Hepatocyte (in vitro differentiated cells): ENCODE data around the gene HOXA6. TPM values are rescaled to one million over a fixed set of nuclear protein-coding genes. Genes with fewer than 3 reads are reported as not detected.

Experiments used
- DNase-seq: peaks from one replicate; pipeline ENCODE4 v3.0.0-alpha.2; 2016; ENCODE audit warnings: low spot score
- H2AFZ ChIP-seq: fragments of 200-600 bp; sonication (generic); 2 replicates; pipeline ENCODE4 v1.6.0; 2016; ENCODE audit warnings: antibody characterized with exemption, mild to moderate bottlenecking
- H3K27ac ChIP-seq: fragments of 200-600 bp; sonication (generic); 2 replicates; pipeline ENCODE4 v1.5.1; 2016; ENCODE audit warnings: mild to moderate bottlenecking
- H3K27me3 ChIP-seq: fragments of 200-600 bp; sonication (generic); 2 replicates; pipeline ENCODE4 v1.6.1; 2016
- H3K36me3 ChIP-seq: fragments of 200-600 bp; sonication (generic); replicated peaks from 2 replicates; pipeline ENCODE4 v1.5.1; 2016; ENCODE audit warnings: low read depth; ENCODE audit not compliant: insufficient read depth
- H3K4me1 ChIP-seq: fragments of 200-600 bp; sonication (generic); 2 replicates; pipeline ENCODE4 v1.5.1; 2016; ENCODE audit warnings: mild to moderate bottlenecking, moderate library complexity; ENCODE audit not compliant: insufficient read depth
- H3K4me2 ChIP-seq: fragments of 200-600 bp; sonication (generic); 2 replicates; pipeline ENCODE4 v1.6.0; 2016
- H3K4me3 ChIP-seq: fragments of 200-600 bp; sonication (generic); 2 replicates; pipeline ENCODE4 v1.5.1; 2016; ENCODE audit warnings: mild to moderate bottlenecking
- H3K79me2 ChIP-seq: fragments of 200-600 bp; sonication (generic); 2 replicates; pipeline ENCODE4 v1.6.0; 2017; ENCODE audit warnings: mild to moderate bottlenecking
- H3K9me2 ChIP-seq: fragments of 200-600 bp; sonication (generic); replicated peaks from 2 replicates; pipeline ENCODE4 v1.6.0; 2017; ENCODE audit warnings: mild to moderate bottlenecking; ENCODE audit not compliant: insufficient read depth
- H3K9me3 ChIP-seq: fragments of 200-600 bp; sonication (generic); 2 replicates; pipeline ENCODE4 v1.5.1; 2016; ENCODE audit warnings: low read depth, mild to moderate bottlenecking
- H4K20me1 ChIP-seq: fragments of 200-600 bp; sonication (generic); 2 replicates; pipeline ENCODE4 v1.6.0; 2016; ENCODE audit warnings: mild to moderate bottlenecking; ENCODE audit not compliant: insufficient read depth, poor library complexity, severe bottlenecking
- EZH2 ChIP-seq: fragments of 200-600 bp; sonication (generic); IDR thresholded peaks from 2 replicates; pipeline ENCODE4 v1.6.1; 2016; ENCODE audit warnings: antibody characterized with exemption, mild to moderate bottlenecking, borderline replicate concordance
- EZH2phosphoT487 ChIP-seq: fragments of 200-600 bp; sonication (generic); IDR thresholded peaks from one replicate; pipeline ENCODE4 v1.6.1; 2018; ENCODE audit warnings: antibody characterized with exemption, mild to moderate bottlenecking, low read depth, moderate library complexity; ENCODE audit not compliant: unreplicated experiment, severe bottlenecking
- WGBS: methylation state at CpG from one replicate; pipeline ENCODE4 v1.1.6; 2016; ENCODE audit warnings: low lambda C conversion rate; ENCODE audit errors: missing lambda C conversion rate; 5-methylcytosine and 5-hydroxymethylcytosine counted together
- polyA plus RNA-seq: library from polyadenylated mRNA; unstranded; fragments of >200 nt; fragmentation: Nextera tagmentation; extraction: Ambion mirVana; gene quantifications from 2 replicates; pipeline ENCODE4 v1.2.1, GENCODE V29; 2016
- total RNA-seq: library from RNA; depleted of rRNA; stranded (reverse); fragments of >200 nt; gene quantifications from 2 replicates; pipeline ENCODE4 v1.2.3, GENCODE V29; 2014
- TF ChIP-seq, protein P1 (sequence below): fragments of 200-600 bp; sonication (generic); IDR thresholded peaks from 2 replicates; pipeline ENCODE4 v1.5.1; 2016; ENCODE audit warnings: antibody characterized with exemption, mild to moderate bottlenecking; ENCODE audit not compliant: poor library complexity

The HOXA6 gene
- total and polyA plus RNA-seq, 2 experiments from 2014 or later: 0.23 TPM; not detected in 1

DNA sequence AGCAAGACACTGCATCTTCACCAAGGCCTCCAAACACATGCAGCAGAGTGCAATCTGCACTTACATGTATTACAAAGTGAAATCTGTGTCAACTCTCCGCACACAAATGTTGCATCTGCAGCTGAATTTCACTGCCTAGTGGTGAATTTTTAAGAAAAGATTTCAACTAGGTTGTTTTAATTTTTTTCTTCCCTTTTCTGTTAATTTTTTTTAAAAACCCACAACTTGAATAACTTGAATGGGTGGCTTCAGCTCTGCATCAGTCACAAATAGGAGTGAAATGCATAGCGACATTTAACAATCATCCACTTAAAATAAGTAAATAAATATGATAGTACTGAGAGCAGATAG lies 46.4 kb upstream of the HOXA6 start:
- Histone ChIP-seq H3K79me2 (peaks cover 98% of the 10 kb centered on the region), H3K4me2 (peak overlapping the region; percentile 96), H3K4me1 (peaks cover 31% of the 10 kb centered on the region), H2AFZ (no peak overlapping the region), H3K4me3 (peak overlapping the region; percentile 34), H3K36me3 (no peaks in the 10 kb centered on the region), H4K20me1 (peaks cover 33% of the 10 kb centered on the region), H3K27me3 (peaks cover 88% of the 10 kb centered on the region), H3K9me2 (no peaks in the 10 kb centered on the region), H3K9me3 (no peaks in the 10 kb centered on the region), H3K27ac (peak overlapping the region; percentile 97)
- 42% methylated on average over 2 of the region's 2 CpGs for WGBS
- TF ChIP-seq EZH2phosphoT487 (peak; percentile 53), EZH2 (peak; percentile 35)
- TF ChIP-seq, protein P1, sequence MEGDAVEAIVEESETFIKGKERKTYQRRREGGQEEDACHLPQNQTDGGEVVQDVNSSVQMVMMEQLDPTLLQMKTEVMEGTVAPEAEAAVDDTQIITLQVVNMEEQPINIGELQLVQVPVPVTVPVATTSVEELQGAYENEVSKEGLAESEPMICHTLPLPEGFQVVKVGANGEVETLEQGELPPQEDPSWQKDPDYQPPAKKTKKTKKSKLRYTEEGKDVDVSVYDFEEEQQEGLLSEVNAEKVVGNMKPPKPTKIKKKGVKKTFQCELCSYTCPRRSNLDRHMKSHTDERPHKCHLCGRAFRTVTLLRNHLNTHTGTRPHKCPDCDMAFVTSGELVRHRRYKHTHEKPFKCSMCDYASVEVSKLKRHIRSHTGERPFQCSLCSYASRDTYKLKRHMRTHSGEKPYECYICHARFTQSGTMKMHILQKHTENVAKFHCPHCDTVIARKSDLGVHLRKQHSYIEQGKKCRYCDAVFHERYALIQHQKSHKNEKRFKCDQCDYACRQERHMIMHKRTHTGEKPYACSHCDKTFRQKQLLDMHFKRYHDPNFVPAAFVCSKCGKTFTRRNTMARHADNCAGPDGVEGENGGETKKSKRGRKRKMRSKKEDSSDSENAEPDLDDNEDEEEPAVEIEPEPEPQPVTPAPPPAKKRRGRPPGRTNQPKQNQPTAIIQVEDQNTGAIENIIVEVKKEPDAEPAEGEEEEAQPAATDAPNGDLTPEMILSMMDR: no peak
- no peak for DNase-seq

- no peak for DNase-seq
- H3K79me2 ChIP-seq: peaks cover 98% of the 10 kb centered on the region
- H3K27ac ChIP-seq: peak overlapping the region; percentile 97
- TF ChIP-seq EZH2phosphoT487 (peak; percentile 18), EZH2 (peak; percentile 38)
- TF ChIP-seq, protein P1: no peak
- no peaks in the 10 kb centered on the region for H3K36me3 ChIP-seq
- H4K20me1 ChIP-seq: peaks cover 28% of the 10 kb centered on the region
- H2AFZ ChIP-seq: peak overlapping the region; percentile 52
- H3K4me2 ChIP-seq: peak overlapping the region; percentile 96
- H3K4me1 ChIP-seq: peaks cover 35% of the 10 kb centered on the region
- WGBS: 11% methylated on average over 29 of the region's 29 CpGs
- peaks cover 88% of the 10 kb centered on the region for H3K27me3 ChIP-seq
- H3K9me3 ChIP-seq: no peaks in the 10 kb centered on the region
- H3K4me3 ChIP-seq: peak overlapping the region; percentile 34
- H3K9me2 ChIP-seq: no peaks in the 10 kb centered on the region
Measured at GRCh38 chr7:27193335-27194001, 45.9 kb upstream of the HOXA6 start.

DNA sequence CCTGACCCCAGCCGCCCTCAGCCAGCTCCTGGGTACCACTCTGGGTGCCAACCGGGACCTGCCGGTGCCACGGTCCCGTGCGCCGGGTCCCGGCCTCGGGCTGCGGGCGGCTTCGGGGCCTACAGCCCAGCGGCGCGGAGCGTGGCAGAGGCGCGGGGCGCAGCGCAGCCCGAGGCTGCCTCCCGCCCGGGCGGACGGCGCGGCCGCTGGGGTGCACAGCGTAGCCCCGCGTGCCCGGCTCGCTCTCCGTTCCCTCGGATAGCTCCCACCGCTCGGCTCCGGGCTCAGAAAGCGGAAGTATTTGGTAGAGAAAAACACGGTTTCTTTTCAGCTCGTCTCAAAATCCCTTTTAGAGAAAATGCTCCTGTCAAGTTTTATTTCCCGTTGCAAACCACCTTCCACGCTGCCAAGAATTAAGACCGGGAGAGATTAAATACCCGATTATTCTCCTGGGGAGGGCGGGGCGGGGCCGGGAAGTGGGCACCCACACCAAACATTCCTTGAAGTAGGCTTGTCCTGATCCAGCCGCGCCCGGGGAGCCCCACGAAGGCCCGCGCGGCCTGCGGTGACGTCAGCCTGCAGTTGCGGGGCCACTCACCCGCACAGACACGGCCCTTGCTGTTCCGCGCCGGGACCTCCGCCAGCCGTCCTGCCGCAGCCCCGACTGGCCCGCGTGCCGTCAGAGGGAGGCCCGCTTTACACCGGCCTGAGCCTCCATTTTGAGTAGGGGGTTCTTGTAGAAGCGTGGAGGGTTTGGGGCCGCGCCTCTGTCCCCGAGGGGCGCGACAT lies 45.2 kb upstream of the HOXA6 start:
- H3K36me3 ChIP-seq: no peaks in the 10 kb centered on the region
- H3K4me2 ChIP-seq: peak overlapping the region; percentile 96
- peaks cover 25% of the 10 kb centered on the region for H4K20me1 ChIP-seq
- peaks cover 88% of the 10 kb centered on the region for H3K27me3 ChIP-seq
- peak overlapping the region; percentile 97 for H3K27ac ChIP-seq
- 8% methylated on average over 67 of the region's 78 CpGs for WGBS
- TF ChIP-seq EZH2phosphoT487 (no peak), EZH2 (peak; percentile 34)
- TF ChIP-seq, protein P1: no peak
- peaks cover 98% of the 10 kb centered on the region for H3K79me2 ChIP-seq
- H2AFZ ChIP-seq: peak overlapping the region; percentile 52
- DNase-seq: no peak
- H3K4me1 ChIP-seq: peaks cover 35% of the 10 kb centered on the region
- H3K4me3 ChIP-seq: peak overlapping the region; percentile 34
- no peaks in the 10 kb centered on the region for H3K9me3 ChIP-seq
- H3K9me2 ChIP-seq: no peaks in the 10 kb centered on the region
